Upper lobe of right lung (tissue), 1 donor: ENCODE measurements around the gene BRD1. TPM values are rescaled to one million over a fixed set of nuclear protein-coding genes. Genes with fewer than 3 reads are reported as not detected.

Experiments
- ATAC-seq: fragments of 200-7000 bp; cut with Tn5 transposase; one replicate; pipeline ENCODE4 v1.9.1; 2020; ENCODE audit warnings: mild to moderate bottlenecking, moderate library complexity
- DNase-seq: peaks from one replicate; pipeline ENCODE4 v3.0.0-alpha.2; 2020
- H3K27ac ChIP-seq: fragments of 200-600 bp; one replicate; pipeline ENCODE4 v1.8.0; 2022
- H3K27me3 ChIP-seq: fragments of 200-600 bp; one replicate; pipeline ENCODE4 v1.8.0; 2022; ENCODE audit warnings: mild to moderate bottlenecking
- H3K36me3 ChIP-seq: fragments of 200-600 bp; one replicate; pipeline ENCODE4 v1.8.0; 2022
- H3K4me1 ChIP-seq: fragments of 200-600 bp; one replicate; pipeline ENCODE4 v1.8.0; 2022
- H3K4me3 ChIP-seq: fragments of 200-600 bp; one replicate; pipeline ENCODE4 v1.8.0; 2022; ENCODE audit warnings: mild to moderate bottlenecking
- H3K9me3 ChIP-seq: fragments of 200-600 bp; one replicate; pipeline ENCODE4 v1.8.0; 2022
- CTCF ChIP-seq: fragments of 200-600 bp; IDR thresholded peaks from one replicate; pipeline ENCODE4 v1.8.0; 2022; ENCODE audit warnings: antibody characterized with exemption
- intact Hi-C: fragments of 100-400 bp; cut with DNase I; formaldehyde crosslinking; loops from one replicate; pipeline ENCODE4 v1.11.0; 2022
- total RNA-seq: library from RNA; stranded (reverse); fragmentation: NEBNext Ultra II Directional; extraction: Animal tissue kit (Norgen Biotek cat#: 25700); gene quantifications from one replicate; pipeline ENCODE4 v1.2.1, GENCODE V29; 2021
- donor health status: DM: no; HTN: yes; CAD: no; lungs with severe emphysema.

Gene BRD1
- total RNA-seq, 1 donor from 2014 or later: 39.0 TPM

- no peak overlapping the region for H3K4me3 ChIP-seq
- intact Hi-C loops: no loop called here
These were observed 24.5 kb downstream of the BRD1 start for GRCh38 chr22:49803134-49803533.

GRCh38 chr22:49801391-49802060 lies 26.1 kb downstream of the BRD1 start:
- Histone ChIP-seq H3K4me1 (peaks cover 7% of the 10 kb centered on the region), H3K9me3 (no peaks in the 10 kb centered on the region), H3K27me3 (no peaks in the 10 kb centered on the region), H3K4me3 (no peak overlapping the region), H3K27ac (peak overlapping the region; percentile 51), H3K36me3 (peaks cover 64% of the 10 kb centered on the region)
- intact Hi-C loops: no loop called here
- no peak for TF ChIP-seq CTCF
- ATAC-seq (no peak), DNase-seq (no peak)

More at GRCh38 chr22:49803134-49803533, 24.5 kb downstream of the BRD1 start:
- peaks cover 13% of the 10 kb centered on the region for H3K4me1 ChIP-seq
- DNase-seq: no peak
- H3K36me3 ChIP-seq: peaks cover 48% of the 10 kb centered on the region
- H3K9me3 ChIP-seq: no peaks in the 10 kb centered on the region
- no peak for TF ChIP-seq CTCF
- no peak overlapping the region for H3K27ac ChIP-seq
- no peaks in the 10 kb centered on the region for H3K27me3 ChIP-seq
- no peak for ATAC-seq

- no peak for DNase-seq
- TF ChIP-seq CTCF: no peak
- peaks cover 73% of the 10 kb centered on the region for H3K36me3 ChIP-seq
- no peak overlapping the region for H3K4me3 ChIP-seq
- peak; percentile 52 for ATAC-seq
- no peaks in the 10 kb centered on the region for H3K9me3 ChIP-seq
- intact Hi-C loops: no loop called here
- H3K4me1 ChIP-seq: peaks cover 7% of the 10 kb centered on the region
- H3K27me3 ChIP-seq: no peaks in the 10 kb centered on the region
- peak overlapping the region; percentile 17 for H3K27ac ChIP-seq
These were observed 27.1 kb downstream of the BRD1 start for GRCh38 chr22:49800408-49801238.

- DNase-seq (no peak), ATAC-seq (no peak)
- peaks cover 7% of the 10 kb centered on the region for H3K4me1 ChIP-seq
- peak overlapping the region; percentile 17 for H3K27ac ChIP-seq
- H3K27me3 ChIP-seq: no peaks in the 10 kb centered on the region
- no peaks in the 10 kb centered on the region for H3K9me3 ChIP-seq
- peaks cover 74% of the 10 kb centered on the region for H3K36me3 ChIP-seq
- H3K4me3 ChIP-seq: no peak overlapping the region
- TF ChIP-seq CTCF: no peak
- intact Hi-C loops: no loop called here
These were observed 28.1 kb downstream of the BRD1 start for GRCh38 chr22:49799431-49800075.

- ATAC-seq: no peak
- Histone ChIP-seq H3K27me3 (no peaks in the 10 kb centered on the region), H3K4me1 (peaks cover 7% of the 10 kb centered on the region), H3K4me3 (no peak overlapping the region), H3K27ac (no peak overlapping the region), H3K9me3 (no peaks in the 10 kb centered on the region), H3K36me3 (peaks cover 76% of the 10 kb centered on the region)
- TF ChIP-seq CTCF: no peak
- intact Hi-C loops: no loop called here
- DNase-seq: no peak
These were observed 29.1 kb downstream of the BRD1 start for GRCh38 chr22:49798486-49799151.
